ENCODE measurements around the gene FREM2.

Gene FREM2

GRCh38 chr13:38900188-38900587, 213.3 kb downstream of the FREM2 start:
- no peak for DNase-seq

DNA sequence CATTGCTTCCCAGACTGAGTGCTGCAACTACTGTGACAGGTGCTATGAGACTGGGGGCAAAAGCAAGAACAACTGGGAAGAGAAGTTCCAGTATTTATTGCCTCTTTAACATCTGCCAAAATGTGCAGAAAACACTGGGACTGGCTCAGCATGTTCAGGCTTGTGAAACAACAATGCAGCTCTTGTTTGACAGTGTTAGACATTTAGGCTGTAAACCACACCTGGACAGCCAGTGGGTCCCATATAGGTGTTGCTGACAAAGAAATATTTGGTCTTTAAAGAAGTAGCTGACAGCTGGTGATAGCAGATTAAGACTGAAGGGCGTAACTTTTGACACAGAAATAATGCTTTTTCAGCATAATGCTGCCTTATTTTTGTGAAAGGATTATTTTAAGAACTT, 215.7 kb downstream of the FREM2 start:
- no peak for DNase-seq

- DNase-seq = no peak
These were observed 218.2 kb downstream of the FREM2 start for GRCh38 chr13:38905081-38905480.

- DNase-seq = no peak
These were observed 219.0 kb downstream of the FREM2 start for GRCh38 chr13:38905861-38906260.

- DNase-seq = no peak
These were observed 221.7 kb downstream of the FREM2 start for GRCh38 chr13:38908574-38908973.

- DNase-seq = no peak
These were observed 227.2 kb downstream of the FREM2 start for GRCh38 chr13:38914070-38914469.

DNA sequence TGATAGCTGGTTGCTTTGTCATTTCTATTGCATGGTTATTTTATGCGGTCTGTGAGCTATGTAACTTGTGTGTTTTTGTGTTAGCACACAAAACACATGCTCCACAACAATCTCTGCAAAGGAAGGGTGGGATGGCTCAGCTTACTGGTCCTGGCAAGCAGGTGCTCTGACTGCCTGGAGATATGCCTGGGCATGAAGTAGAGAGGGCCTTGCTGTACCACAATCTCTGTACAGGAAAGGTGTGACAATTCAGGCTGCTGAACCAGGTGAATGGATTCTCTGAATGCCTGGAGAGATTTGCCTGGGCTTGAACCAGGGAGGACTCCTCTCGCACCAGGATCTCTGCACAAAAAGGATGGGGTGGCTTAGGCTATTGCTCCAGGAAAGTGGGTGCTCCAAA, 234.2 kb downstream of the FREM2 start:
- DNase-seq = no peak

DNA sequence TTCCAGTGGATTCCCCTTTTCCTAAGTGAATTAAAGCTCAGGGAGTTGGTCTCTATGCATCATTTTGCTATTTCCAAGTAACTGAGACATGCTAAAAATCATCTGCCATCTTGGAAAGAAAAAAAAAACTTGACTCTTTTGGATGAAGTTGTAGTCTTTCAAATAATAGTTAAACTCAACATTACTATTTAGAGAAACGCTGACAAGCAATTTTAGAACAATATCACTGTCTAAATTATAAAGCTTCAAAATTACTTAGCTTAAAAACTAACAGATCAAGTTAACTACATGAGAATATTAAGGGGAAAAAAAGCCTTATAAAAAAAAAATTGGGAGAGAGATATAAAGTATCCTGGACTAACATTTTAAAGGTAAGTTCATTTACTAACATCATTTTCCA, 235.3 kb downstream of the FREM2 start:
- no peak for DNase-seq

GRCh38 chr13:38933786-38934185, 246.9 kb downstream of the FREM2 start:
- no peak for DNase-seq

All from Kasumi-1 (cell line).